Measurements from ENCODE around the gene HOXA9. TPM values are rescaled to one million over a fixed set of nuclear protein-coding genes. Genes with fewer than 3 reads are reported as not detected.
A peak's percentile ranks its signal among the peaks of the same experiment; 100 is the strongest.

HOXA9 gene
- total and polyA plus RNA-seq, 2 of the 4 experiments (the other 2 are of a cell fraction), result 0.18 to 0.32 TPM

- TF ChIP-seq FOS (IDR thresholded peaks at IDR 0.05; ENCODE audit: low read depth, low read length), result no peak
Observed at GRCh38 chr7:27157702-27158431, 7.5 kb downstream of the HOXA9 start (continued).

- 0 out of 4 replicates have a peak, but pooled peaks cover 0 to 4% of the 10 kb centered on the region in 2 experiments for H3K79me1 ChIP-seq (ENCODE audit: low read depth in 1 of 2, low read length in 2 of 2)
- H3K9me1 ChIP-seq (ENCODE audit: insufficient read depth, low read length), result peaks cover 3% of the 10 kb centered on the region; the same call in 1 of the 2 replicates
- H4K91ac ChIP-seq (ENCODE audit: insufficient read depth, low read depth, low read length), result no peak overlapping the region
- peak overlapping the region; percentile 90 for H2AFZ ChIP-seq (replicated peaks; ENCODE audit: low read length, poor library complexity)
- H3K9me3 ChIP-seq (ENCODE audit: control insufficient read depth, insufficient read depth, low read length), result no peaks in the 10 kb centered on the region
- H2BK20ac ChIP-seq (ENCODE audit: low read depth, low read length), result no peak overlapping the region
- H3K18ac ChIP-seq (ENCODE audit: low read depth, low read length), result no peak overlapping the region
- BruUV-seq (replicated peaks), result no TSS peak
- peak overlapping the region; percentile 55; the same call in 1 of the 2 replicates for H3K4me2 ChIP-seq (ENCODE audit: low read depth, low read length)
- H3K36me3 ChIP-seq (ENCODE audit: control insufficient read depth, insufficient read depth, low read length), result no peaks in the 10 kb centered on the region
- H4K5ac ChIP-seq (ENCODE audit: low read depth, low read length), result no peak overlapping the region; the same call in 1 of the 2 replicates
- H3K27ac ChIP-seq (ENCODE audit: insufficient read depth, low read length), result no peak overlapping the region
- H2BK5ac ChIP-seq (ENCODE audit: low read depth, low read length, poor library complexity, severe bottlenecking), result no peak overlapping the region
- no peak overlapping the region for H2BK120ac ChIP-seq (ENCODE audit: low read depth, low read length)
- H3K4me1 ChIP-seq (ENCODE audit: control insufficient read depth, insufficient read depth, low read length), result peaks cover 6% of the 10 kb centered on the region; the same call in 1 of the 2 replicates
- H2AK5ac ChIP-seq (ENCODE audit: low read depth, low read length), result no peak overlapping the region
- dilution Hi-C loops (cut with HindIII; ENCODE audit: low sequenced_read_pairs, unreplicated experiment), result no loop called here
- H3K27me3 ChIP-seq (ENCODE audit: control insufficient read depth, insufficient read depth, low read length), result peaks cover 2% of the 10 kb centered on the region; the same call in 1 of the 2 replicates
- H3K23ac ChIP-seq (ENCODE audit: low read depth, low read length), result no peak overlapping the region
- intact Hi-C loops (cut with micrococcal nuclease), result no loop called here
- no peak overlapping the region for H3K9ac ChIP-seq (ENCODE audit: low read depth, low read length)
- no peak overlapping the region for H2AK9ac ChIP-seq (replicated peaks; ENCODE audit: low read depth, low read length, poor library complexity)
- no peak for DNase-seq
- no peak overlapping the region; the same call in 1 of the 2 replicates for H3K4ac ChIP-seq (ENCODE audit: low read depth, low read length)
- no peaks in the 10 kb centered on the region for H4K20me1 ChIP-seq (ENCODE audit: insufficient read depth, low read length)
- no peak overlapping the region for H3K56ac ChIP-seq (ENCODE audit: extremely low read depth, insufficient read depth, low read length)
- H3K4me3 ChIP-seq (ENCODE audit: insufficient read depth, low read depth, low read length), result peak overlapping the region; percentile 69; the same call in 1 of the 2 replicates
- ChIA-PET CTCF (interaction anchor here (0.7 to 1.3 kb wide), 4 partner anchors 23 to 968 kb away, joined by 3 to 4 read pairs (median 3); no protein-coding TSS in a partner anchor), POLR2A (ENCODE audit: unreplicated experiment) (no interaction called here)
- 39% methylated on average over 8 of the region's 30 CpGs; no CpG with 5 or more reads in 1 of the 2 experiments for WGBS, 2 experiments (ENCODE audit: extremely low coverage in 2 of 2, insufficient read length in 1 of 2)
- H4K8ac ChIP-seq (ENCODE audit: low read depth in 2 of 2, low read length in 2 of 2), result peak overlapping the region; percentile 30 to 90; a peak in 2 of 4 replicates
- no peak overlapping the region for H2BK15ac ChIP-seq (ENCODE audit: low read depth, low read length)
- in situ Hi-C loops (cut with MboI; ENCODE audit: low sequenced_read_pairs), result loop anchor here (5.0 kb wide), 2 partner anchors 790 to 1305 kb away; no protein-coding TSS in a partner anchor
- no peak overlapping the region for H3K14ac ChIP-seq (replicated peaks; ENCODE audit: low read depth, low read length)
- no peak for ATAC-seq (ENCODE audit: low read depth)
- no peak for TF ChIP-seq MAZ (IDR thresholded peaks at IDR 0.05; ENCODE audit: borderline replicate concordance, low read depth, low read length)
- TF ChIP-seq MXI1 (IDR thresholded peaks at IDR 0.05; ENCODE audit: borderline replicate concordance, low read depth, low read length), result no peak
- TF ChIP-seq RAD21 (IDR thresholded peaks at IDR 0.05; ENCODE audit: low read length), result no peak
- TF ChIP-seq FOS (IDR thresholded peaks at IDR 0.05; ENCODE audit: low read depth, low read length), result no peak
- TF ChIP-seq CTCF (conservative IDR thresholded peaks at IDR 0.05; ENCODE audit: low read depth, low read length), result no peak
- TF ChIP-seq MAFK (IDR thresholded peaks at IDR 0.05; ENCODE audit: low read depth, low read length), result no peak
- TF ChIP-seq SMC3 (IDR thresholded peaks at IDR 0.05; ENCODE audit: low read depth, low read length), result no peak
- TF ChIP-seq RCOR1 (IDR thresholded peaks at IDR 0.05; ENCODE audit: insufficient replicate concordance, low read length), result no peak
- TF ChIP-seq RFX5 (IDR thresholded peaks at IDR 0.05; ENCODE audit: low read depth, low read length), result no peak
- no peak for TF ChIP-seq USF2 (IDR thresholded peaks at IDR 0.05; ENCODE audit: low read depth, low read length)
- TF ChIP-seq POLR2A (IDR thresholded peaks at IDR 0.05; ENCODE audit: low read depth, low read length), result no peak
Observed at GRCh38 chr7:27156916-27157701, 8.2 kb downstream of the HOXA9 start.

All from IMR-90 (cell line).